Esophagus squamous epithelium (tissue), 5 donors: ENCODE data around the gene ING3. TPM values are rescaled to one million over a fixed set of nuclear protein-coding genes. Genes with fewer than 3 reads are reported as not detected.

ENCODE experiments used
- DNase-seq: peaks from one replicate; lab custom pipeline; 2025; lab: John Stamatoyannopoulos, UW
- H3K27ac ChIP-seq, 4 donors: fragments of 200-600 bp; sonication (generic); one replicate each; pipeline ENCODE4 v1.5.1; 2016 to 2019; ENCODE audit warnings: mild to moderate bottlenecking in 1 of 4
- H3K27me3 ChIP-seq, 4 donors: fragments of 200-600 bp; sonication (generic); 1 replicate in 3 of 4; 2 replicates in 1 of 4; pipeline versions ENCODE4 v1.5.1 to v1.6.0; 2017 to 2021; ENCODE audit warnings: antibody characterized with exemption in 1 of 4
- H3K36me3 ChIP-seq, 3 donors: fragments of 200-600 bp; sonication (generic); one replicate each; pipeline ENCODE4 v1.5.1; 2016 to 2019
- H3K4me1 ChIP-seq, 3 donors: fragments of 200-600 bp; sonication (generic); one replicate each; pipeline ENCODE4 v1.5.1; 2017 to 2019
- H3K4me3 ChIP-seq, 4 donors: fragments of 200-600 bp; sonication (generic); 1 replicate in 3 of 4; 2 replicates in 1 of 4; pipeline ENCODE4 v1.5.1; 2016 to 2019; ENCODE audit warnings: mild to moderate bottlenecking in 2 of 4, moderate library complexity in 1 of 4
- H3K9me3 ChIP-seq, 3 donors: fragments of 200-600 bp; sonication (generic); one replicate each; pipeline ENCODE4 v1.5.1; 2016 to 2019
- CTCF ChIP-seq, 6 experiments: fragments of 450-650 bp in 4 of 6; fragments of 200-600 bp in 2 of 6; sonication (generic) in 2 of 6; IDR thresholded peaks; one replicate each; pipeline ENCODE4 v1.5.1; 2016 to 2019; ENCODE audit warnings: antibody characterized with exemption in 6 of 6, mild to moderate bottlenecking in 4 of 6, moderate library complexity in 4 of 6
- POLR2A ChIP-seq, 4 donors: fragments of 450-650 bp; IDR thresholded peaks; one replicate each; pipeline ENCODE4 v1.6.1; 2017; ENCODE audit warnings: antibody characterized with exemption in 4 of 4, mild to moderate bottlenecking in 4 of 4, moderate library complexity in 3 of 4
- WGBS, 2 donors: methylation state at CpG; one replicate each; pipeline ENCODE4 v1.1.5; 2018; 5-methylcytosine and 5-hydroxymethylcytosine counted together
- intact Hi-C: fragments of 100-400 bp; cut with DNase I; formaldehyde crosslinking; loops from one replicate; pipeline ENCODE4 v1.15.0; 2022
- small RNA-seq, 4 donors: library from RNA; depleted of rRNA; stranded (forward); fragments of <200 nt; gene quantifications; one replicate each; pipeline ENCODE3, GENCODE V24; 2016
- total RNA-seq, 4 donors: library from RNA; depleted of rRNA; stranded (reverse); fragments of >200 nt; gene quantifications; one replicate each; pipeline ENCODE4 v1.1.0, GENCODE V29; 2016
- donor health status: DM: yes; HTN: yes; CAD: no.

ING3 gene
- total RNA-seq, 4 donors from 2014 or later: 12.5 to 15.8 (median 14.4) TPM

- intact Hi-C loops: no loop called here
- no peak overlapping the region for H3K4me3 ChIP-seq
- H3K36me3 ChIP-seq: no peaks in the 10 kb centered on the region
- no peak for DNase-seq
- H3K27me3 ChIP-seq: no peaks in the 10 kb centered on the region
- no peak overlapping the region for H3K27ac ChIP-seq
- 80 to 100% methylated on average over 1 of the region's 1 CpG for WGBS, 2 donors
- no peaks in the 10 kb centered on the region for H3K9me3 ChIP-seq
- peaks cover 0 to 19% (median 0%) of the 10 kb centered on the region in 3 donors for H3K4me1 ChIP-seq
- TF ChIP-seq POLR2A (IDR thresholded peaks at IDR 0.05) (no peak), CTCF (IDR thresholded peaks at IDR 0.05) (no peak)
These were observed 75.6 kb downstream of the ING3 start for GRCh38 chr7:121026159-121026558.

- Histone ChIP-seq H3K27ac (no peak overlapping the region), H3K4me3 (no peak overlapping the region), H3K27me3 (no peaks in the 10 kb centered on the region), H3K36me3 (no peaks in the 10 kb centered on the region), H3K4me1 (peaks cover 0 to 15% (median 0%) of the 10 kb centered on the region in 3 donors), H3K9me3 (no peaks in the 10 kb centered on the region)
- DNase-seq: no peak
- intact Hi-C loops: no loop called here
- TF ChIP-seq CTCF (IDR thresholded peaks at IDR 0.05) (no peak), POLR2A (IDR thresholded peaks at IDR 0.05) (no peak)
- 77 to 90% methylated on average over 2 to 3 of the region's 3 CpGs for WGBS, 2 donors
These were observed 76.1 kb downstream of the ING3 start for GRCh38 chr7:121026577-121027111.

Small RNA genes lying within 50 kb of the gene (small RNA-seq; reads per million reads assigned to genes)
- gene RNA5SP240: 0 reads per million in 4 donors

Other genes with a start within 250 kb of the ING3 start
- gene TSPAN12, start 92.6 kb upstream of the ING3 start, total RNA-seq: 1 to 10 TPM; 1.3 to 9.0 (median 5.4) TPM
- 1 to 10 TPM in 3 of 4 donors, under 1 TPM in 1; 0.61 to 6.3 (median 2.3) TPM for gene CPED1, start 37.9 kb downstream of the ING3 start, total RNA-seq